ENCODE results near the gene ZNF282.
A peak's percentile ranks its signal among the peaks of the same experiment; 100 is the strongest.

ZNF282 gene

DNA sequence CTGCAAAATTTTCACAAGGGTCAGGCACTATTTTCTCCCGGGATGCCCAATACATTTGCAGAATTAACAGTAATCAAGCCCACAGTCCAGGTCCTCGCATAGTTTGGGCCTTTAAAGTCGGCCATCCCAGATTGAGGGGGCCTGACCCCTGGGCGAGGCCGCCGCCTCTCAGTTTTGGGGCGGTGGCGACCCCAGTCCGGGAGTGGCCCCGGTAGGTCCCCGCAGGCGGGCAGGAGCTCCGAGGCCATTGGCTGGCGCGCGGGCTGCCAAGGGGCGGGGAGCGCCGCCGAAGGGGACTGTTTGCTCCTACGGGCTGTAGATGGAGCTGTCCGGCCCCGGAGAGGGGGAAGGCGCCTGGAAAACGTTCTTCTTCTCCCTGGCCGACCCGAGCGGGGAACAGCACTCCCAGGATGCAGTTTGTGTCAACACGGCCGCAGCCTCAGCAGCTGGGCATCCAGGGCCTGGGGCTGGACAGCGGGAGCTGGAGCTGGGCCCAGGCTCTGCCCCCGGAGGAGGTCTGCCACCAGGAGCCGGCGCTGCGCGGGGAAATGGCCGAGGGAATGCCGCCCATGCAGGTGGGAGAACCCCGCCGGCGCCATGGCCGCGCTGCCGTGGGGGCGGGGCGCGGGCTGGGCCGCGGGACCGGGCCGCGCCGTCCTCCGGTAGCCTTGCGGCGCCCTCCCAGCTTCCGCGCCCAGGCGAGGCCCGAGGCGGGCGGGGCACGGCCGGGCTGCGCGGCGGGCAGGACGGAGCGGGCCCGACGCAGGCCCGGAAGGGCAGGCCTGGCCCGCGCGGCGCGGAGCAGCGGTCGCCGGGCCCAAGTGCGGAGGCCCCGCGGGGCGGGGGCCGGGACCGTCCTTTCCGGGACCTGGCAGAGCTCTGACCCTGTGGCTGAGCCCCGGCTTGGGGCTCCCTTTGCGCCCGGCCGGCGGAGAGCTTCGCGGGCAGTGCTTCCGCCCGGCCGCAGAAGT is at the start of gene ZNF282:
Gene ZNF282 (plus strand): TSS at position 367 of the 971 bp plus-strand sequence. CDS start 44 bp downstream, at position 411.
- H3K9ac ChIP-seq (ENCODE audit: low read length in 2 of 2): peak within 1 kb of the TSS; percentile 88 to 93
- peak within 1 kb of the TSS; percentile 76 for H3K27ac ChIP-seq (ENCODE audit: low read length)
- H3K36me3 ChIP-seq (ENCODE audit: control insufficient read depth in 2 of 2, insufficient read depth in 2 of 2, low read length in 2 of 2): peaks cover 17 to 18% of the 10 kb centered on the region in 2 donors
- H3K4me1 ChIP-seq (ENCODE audit: control insufficient read depth, insufficient read depth, low read length): peaks cover 15% of the 10 kb centered on the region
- H3K27me3 ChIP-seq (ENCODE audit: control insufficient read depth in 1 of 2, insufficient read depth in 2 of 2, low read length in 2 of 2): no peaks in the 10 kb centered on the region
- H3K4me3 ChIP-seq (ENCODE audit: low read length in 2 of 2): peak within 1 kb of the TSS; percentile 87 to 90
- H3K9me3 ChIP-seq (ENCODE audit: control insufficient read depth in 2 of 2, low read length in 2 of 2): no peaks in the 10 kb centered on the region

DNA sequence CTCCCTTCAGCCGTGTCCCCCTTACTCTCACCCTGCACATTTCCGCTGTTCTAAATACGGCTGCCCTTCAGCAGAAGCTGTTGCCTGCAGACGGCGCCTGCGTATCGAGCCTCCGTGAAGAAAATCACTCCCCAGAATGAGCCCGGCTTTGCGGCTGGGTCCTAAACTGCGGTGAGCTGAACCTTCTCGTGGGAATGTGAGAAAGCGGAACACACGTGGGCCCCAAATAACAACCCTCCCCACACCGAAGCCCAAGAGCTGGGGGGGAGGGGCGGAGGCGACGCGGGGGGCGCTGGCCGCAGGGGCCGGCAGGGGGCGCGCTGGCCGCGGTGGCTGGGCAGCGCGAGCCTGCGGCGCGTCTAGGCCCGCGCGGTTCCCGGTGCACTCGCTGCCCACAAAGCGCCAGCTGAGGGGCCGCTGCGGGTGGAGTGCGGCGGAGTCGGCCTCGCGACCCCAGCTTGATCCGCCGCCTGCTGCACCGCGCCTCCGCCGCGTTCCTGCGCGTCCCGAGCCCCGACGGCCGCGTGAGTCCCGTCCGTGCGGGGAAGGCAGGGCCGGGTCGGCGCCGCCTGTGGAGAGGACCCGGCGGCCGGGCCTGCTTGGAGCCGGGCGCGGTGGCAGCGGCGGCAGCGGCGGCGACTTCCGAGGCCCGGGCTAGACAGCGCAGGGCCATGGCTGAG is 48.1 kb upstream of the ZNF282 start, which contains the start of gene ZNF398:
Gene ZNF398 (plus strand): TSS at position 382 of the 680 bp plus-strand sequence. CDS start 290 bp downstream, at position 672.
- Histone ChIP-seq H3K27me3 (ENCODE audit: control insufficient read depth in 1 of 2, insufficient read depth in 2 of 2, low read length in 2 of 2) (no peaks in the 10 kb centered on the region), H3K9me3 (ENCODE audit: control insufficient read depth in 2 of 2, low read length in 2 of 2) (no peaks in the 10 kb centered on the region), H3K27ac (ENCODE audit: low read length) (peak within 1 kb of the TSS; percentile 75), H3K4me3 (ENCODE audit: low read length in 2 of 2) (peak within 1 kb of the TSS; percentile 86 to 94), H3K9ac (ENCODE audit: low read length in 2 of 2) (peak within 1 kb of the TSS; percentile 81 to 90), H3K36me3 (ENCODE audit: control insufficient read depth in 2 of 2, insufficient read depth in 2 of 2, low read length in 2 of 2) (no peaks in the 10 kb centered on the region), H3K4me1 (ENCODE audit: control insufficient read depth, insufficient read depth, low read length) (peaks cover 9% of the 10 kb centered on the region)

DNA sequence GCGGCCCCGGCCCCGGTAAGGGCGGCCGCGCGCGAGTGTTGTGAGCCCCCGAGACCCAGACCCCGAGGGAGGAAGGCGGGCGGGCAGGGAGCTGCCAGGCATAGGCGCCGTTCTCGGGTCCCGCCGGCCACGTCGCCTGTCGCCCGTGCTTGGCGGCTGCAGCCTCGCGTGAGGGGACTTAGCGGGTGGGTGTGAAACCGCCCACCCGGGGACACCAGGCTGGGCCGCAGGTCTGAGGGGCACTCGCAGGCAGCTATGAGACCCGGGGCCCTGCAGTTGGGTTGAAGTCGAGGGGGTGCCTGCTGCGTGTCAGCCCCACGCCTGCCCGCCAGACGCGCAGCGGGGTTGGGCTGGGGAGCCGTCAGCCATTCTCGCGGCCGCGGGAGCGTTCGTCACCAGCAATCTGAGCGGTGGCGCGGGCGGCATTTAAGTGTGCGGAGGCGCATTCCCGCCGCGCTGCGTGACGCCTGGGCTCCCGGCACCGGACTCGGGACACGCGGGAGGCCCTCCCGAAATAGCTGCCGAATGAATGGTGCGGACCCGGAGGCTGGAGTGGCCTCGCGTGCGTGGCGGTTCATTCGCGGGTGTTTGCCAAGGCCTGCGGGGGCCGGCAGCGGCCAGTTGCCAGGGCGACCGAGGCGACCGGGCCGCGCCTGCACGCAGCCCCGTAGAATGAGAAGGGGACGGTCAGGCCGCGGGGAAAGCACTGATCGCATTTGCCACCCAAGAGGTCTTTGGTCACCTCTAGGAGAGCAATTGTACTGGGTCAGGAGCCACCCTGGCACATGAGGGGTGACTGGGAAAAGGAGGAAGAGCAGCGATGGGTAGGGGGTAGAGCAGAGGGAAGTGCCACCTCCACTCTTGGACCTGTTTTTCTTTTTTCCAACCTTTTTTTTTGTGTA is 47.3 kb upstream of the ZNF282 start:
- H3K4me1 ChIP-seq (ENCODE audit: control insufficient read depth, insufficient read depth, low read length): peaks cover 9% of the 10 kb centered on the region
- peak overlapping the region; percentile 75 for H3K27ac ChIP-seq (ENCODE audit: low read length)

DNA sequence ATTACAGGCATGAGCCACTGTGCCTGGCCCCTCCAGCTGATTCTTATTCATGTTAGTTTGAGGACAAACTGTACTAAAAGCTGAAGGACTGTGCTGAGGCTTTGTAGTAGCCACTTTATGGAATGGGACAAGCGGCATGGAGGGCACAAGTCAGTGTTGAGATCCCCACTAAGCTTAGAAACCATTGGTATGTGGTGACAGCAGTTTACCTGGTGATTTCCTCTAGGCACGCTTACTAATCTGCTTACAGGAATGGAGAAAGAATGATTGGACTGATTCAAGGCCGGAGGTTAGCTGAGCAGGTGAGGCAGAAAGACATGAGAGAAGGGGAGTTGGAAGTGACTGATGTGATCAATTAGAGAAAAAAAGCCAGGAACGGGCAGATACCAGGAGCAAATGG is 44.4 kb upstream of the ZNF282 start:
- H3K36me3 ChIP-seq (ENCODE audit: control insufficient read depth in 2 of 2, insufficient read depth in 2 of 2, low read length in 2 of 2): peaks cover 0 to 7% of the 10 kb centered on the region in 2 donors
- H3K9ac ChIP-seq (ENCODE audit: low read length in 2 of 2): no peak overlapping the region
- H3K9me3 ChIP-seq (ENCODE audit: control insufficient read depth in 2 of 2, low read length in 2 of 2): no peaks in the 10 kb centered on the region
- no peak overlapping the region for H3K4me3 ChIP-seq (ENCODE audit: low read length in 2 of 2)
- no peaks in the 10 kb centered on the region for H3K27me3 ChIP-seq (ENCODE audit: control insufficient read depth in 1 of 2, insufficient read depth in 2 of 2, low read length in 2 of 2)
- peaks cover 11% of the 10 kb centered on the region for H3K4me1 ChIP-seq (ENCODE audit: control insufficient read depth, insufficient read depth, low read length)
- H3K27ac ChIP-seq (ENCODE audit: low read length): no peak overlapping the region

More for the DNA sequence above, 47.3 kb upstream of the ZNF282 start:
- Histone ChIP-seq H3K27me3 (ENCODE audit: control insufficient read depth in 1 of 2, insufficient read depth in 2 of 2, low read length in 2 of 2) (no peaks in the 10 kb centered on the region), H3K4me3 (ENCODE audit: low read length in 2 of 2) (peak overlapping the region; percentile 63 to 86), H3K9me3 (ENCODE audit: control insufficient read depth in 2 of 2, low read length in 2 of 2) (no peaks in the 10 kb centered on the region), H3K9ac (ENCODE audit: low read length in 2 of 2) (peak overlapping the region; percentile 81 to 90), H3K36me3 (ENCODE audit: control insufficient read depth in 2 of 2, insufficient read depth in 2 of 2, low read length in 2 of 2) (no peaks in the 10 kb centered on the region)

DNA sequence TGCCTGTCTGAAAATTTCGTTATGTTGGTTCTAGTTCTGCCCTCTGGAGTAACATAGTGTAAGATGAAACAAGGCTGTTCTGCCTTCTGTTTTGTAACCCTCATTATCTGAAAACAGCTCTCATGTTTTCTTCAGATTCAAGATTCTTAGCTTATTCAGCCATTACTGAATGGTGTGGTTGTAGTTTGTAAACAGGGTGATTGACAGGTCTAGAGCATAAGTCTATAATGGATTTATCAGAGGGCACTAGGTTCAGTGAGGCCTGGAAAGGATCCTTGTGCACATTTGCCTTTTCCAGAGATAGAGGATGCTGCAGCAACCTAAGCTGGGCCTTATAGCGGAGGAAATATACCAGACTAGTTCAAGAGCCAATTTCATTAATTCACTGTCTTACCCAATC is 42.0 kb upstream of the ZNF282 start:
- no peaks in the 10 kb centered on the region for H3K9me3 ChIP-seq (ENCODE audit: control insufficient read depth in 2 of 2, low read length in 2 of 2)
- no peaks in the 10 kb centered on the region for H3K27me3 ChIP-seq (ENCODE audit: control insufficient read depth in 1 of 2, insufficient read depth in 2 of 2, low read length in 2 of 2)
- H3K4me1 ChIP-seq (ENCODE audit: control insufficient read depth, insufficient read depth, low read length): peaks cover 6% of the 10 kb centered on the region
- peaks cover 0 to 8% of the 10 kb centered on the region in 2 donors for H3K36me3 ChIP-seq (ENCODE audit: control insufficient read depth in 2 of 2, insufficient read depth in 2 of 2, low read length in 2 of 2)
- H3K4me3 ChIP-seq (ENCODE audit: low read length in 2 of 2): no peak overlapping the region
- no peak overlapping the region for H3K9ac ChIP-seq (ENCODE audit: low read length in 2 of 2)
- no peak overlapping the region for H3K27ac ChIP-seq (ENCODE audit: low read length)

DNA sequence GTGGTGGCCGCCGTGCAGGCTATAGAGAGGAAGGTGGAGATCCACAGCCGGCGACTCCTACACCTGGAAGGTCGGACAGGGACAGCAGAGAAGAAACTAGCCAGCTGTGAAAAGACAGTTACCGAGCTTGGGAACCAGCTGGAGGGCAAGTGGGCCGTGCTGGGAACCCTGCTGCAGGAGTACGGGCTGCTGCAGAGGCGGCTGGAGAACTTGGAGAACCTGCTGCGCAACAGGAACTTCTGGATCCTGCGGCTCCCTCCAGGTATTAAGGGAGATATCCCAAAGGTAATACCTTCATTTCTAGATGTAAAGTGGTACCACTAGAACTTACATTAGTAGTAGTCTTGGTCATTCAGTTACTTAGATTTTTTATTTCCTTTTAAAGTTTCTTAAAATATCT is 41.3 kb upstream of the ZNF282 start:
- Histone ChIP-seq H3K27ac (ENCODE audit: low read length) (no peak overlapping the region), H3K9ac (ENCODE audit: low read length in 2 of 2) (no peak overlapping the region), H3K4me1 (ENCODE audit: control insufficient read depth, insufficient read depth, low read length) (peaks cover 3% of the 10 kb centered on the region), H3K9me3 (ENCODE audit: control insufficient read depth in 2 of 2, low read length in 2 of 2) (no peaks in the 10 kb centered on the region), H3K36me3 (ENCODE audit: control insufficient read depth in 2 of 2, insufficient read depth in 2 of 2, low read length in 2 of 2) (peaks cover 0 to 8% of the 10 kb centered on the region in 2 donors), H3K27me3 (ENCODE audit: control insufficient read depth in 1 of 2, insufficient read depth in 2 of 2, low read length in 2 of 2) (no peaks in the 10 kb centered on the region), H3K4me3 (ENCODE audit: low read length in 2 of 2) (no peak overlapping the region)

DNA sequence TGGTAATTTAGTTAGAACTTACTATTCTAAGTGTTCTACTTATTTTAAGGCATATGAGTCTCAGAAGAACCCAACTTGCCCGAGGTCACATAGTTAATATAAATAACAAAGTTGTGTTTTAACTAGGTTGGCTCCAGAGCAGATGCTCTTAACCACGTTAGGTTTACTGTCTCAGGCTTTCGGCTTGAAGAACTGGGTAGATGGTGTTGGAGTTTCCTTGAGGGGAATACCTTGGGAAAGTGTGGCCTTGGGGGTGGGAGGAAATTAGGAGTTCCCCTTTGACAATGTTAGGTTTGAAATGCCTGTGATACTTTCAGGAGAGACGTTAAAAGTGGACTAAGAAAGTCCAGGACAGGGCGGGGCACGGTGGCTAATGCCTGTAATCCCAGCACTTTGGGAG is 38.4 kb upstream of the ZNF282 start:
- Histone ChIP-seq H3K27ac (ENCODE audit: low read length) (no peak overlapping the region), H3K9ac (ENCODE audit: low read length in 2 of 2) (no peak overlapping the region), H3K9me3 (ENCODE audit: control insufficient read depth in 2 of 2, low read length in 2 of 2) (no peaks in the 10 kb centered on the region), H3K4me3 (ENCODE audit: low read length in 2 of 2) (no peak overlapping the region), H3K27me3 (ENCODE audit: control insufficient read depth in 1 of 2, insufficient read depth in 2 of 2, low read length in 2 of 2) (no peaks in the 10 kb centered on the region), H3K4me1 (ENCODE audit: control insufficient read depth, insufficient read depth, low read length) (peaks cover 3% of the 10 kb centered on the region), H3K36me3 (ENCODE audit: control insufficient read depth in 2 of 2, insufficient read depth in 2 of 2, low read length in 2 of 2) (peaks cover 11 to 12% of the 10 kb centered on the region in 2 donors)

DNA sequence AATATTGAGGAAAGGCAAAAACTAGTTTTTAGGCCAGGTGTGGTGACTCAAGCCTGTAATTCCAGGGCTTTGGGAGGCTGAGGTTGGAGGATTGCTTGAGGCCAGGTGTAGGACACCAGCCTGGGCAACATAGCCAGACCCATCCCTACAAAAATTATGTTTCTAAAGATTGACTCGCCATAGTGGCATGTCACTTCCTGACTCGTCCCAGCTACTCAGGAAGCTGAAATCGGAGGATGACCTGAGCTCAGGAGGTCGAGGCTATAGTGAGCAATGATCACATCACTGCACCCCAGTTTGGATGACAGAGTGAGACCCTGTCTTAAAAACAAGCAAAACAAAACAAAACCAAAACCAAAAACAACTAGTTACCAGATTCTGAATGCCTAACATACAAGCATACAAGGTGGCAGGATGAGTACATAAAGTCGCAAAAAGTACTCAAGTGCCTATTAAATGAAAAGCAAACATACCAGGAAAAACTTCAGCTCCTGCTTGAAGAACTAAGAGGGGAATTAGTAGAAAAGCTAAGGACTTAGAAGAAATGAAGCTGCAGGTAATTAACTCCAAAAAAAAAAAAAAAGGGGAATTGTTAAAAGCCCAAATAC is 34.0 kb upstream of the ZNF282 start:
- H3K36me3 ChIP-seq (ENCODE audit: control insufficient read depth in 2 of 2, insufficient read depth in 2 of 2, low read length in 2 of 2): peaks cover 13 to 20% of the 10 kb centered on the region in 2 donors

DNA sequence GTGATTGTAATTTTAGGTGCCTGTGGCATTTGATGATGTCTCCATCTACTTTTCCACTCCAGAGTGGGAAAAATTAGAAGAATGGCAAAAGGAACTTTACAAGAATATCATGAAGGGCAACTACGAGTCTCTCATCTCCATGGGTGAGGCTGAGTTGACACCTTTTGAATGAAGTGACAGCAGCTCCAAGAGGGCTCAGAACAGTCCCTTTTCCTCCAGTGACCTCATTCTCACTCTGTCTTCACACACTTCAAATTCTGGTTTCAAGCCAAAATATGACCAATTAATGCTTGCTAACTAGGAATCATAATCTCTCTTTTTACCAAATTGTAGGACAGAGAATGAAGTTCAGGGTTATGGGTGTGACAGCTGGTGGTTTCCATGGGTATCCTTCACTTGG is 29.2 kb upstream of the ZNF282 start:
- Histone ChIP-seq H3K27me3 (ENCODE audit: control insufficient read depth in 1 of 2, insufficient read depth in 2 of 2, low read length in 2 of 2) (no peaks in the 10 kb centered on the region), H3K9me3 (ENCODE audit: control insufficient read depth in 2 of 2, low read length in 2 of 2) (no peaks in the 10 kb centered on the region), H3K36me3 (ENCODE audit: control insufficient read depth in 2 of 2, insufficient read depth in 2 of 2, low read length in 2 of 2) (peaks cover 30 to 33% of the 10 kb centered on the region in 2 donors), H3K9ac (ENCODE audit: low read length in 2 of 2) (no peak overlapping the region), H3K4me3 (ENCODE audit: low read length in 2 of 2) (no peak overlapping the region), H3K4me1 (ENCODE audit: control insufficient read depth, insufficient read depth, low read length) (no peaks in the 10 kb centered on the region), H3K27ac (ENCODE audit: low read length) (no peak overlapping the region)

More for the DNA sequence above, 34.0 kb upstream of the ZNF282 start:
- Histone ChIP-seq H3K27ac (ENCODE audit: low read length) (no peak overlapping the region), H3K9me3 (ENCODE audit: control insufficient read depth in 2 of 2, low read length in 2 of 2) (no peaks in the 10 kb centered on the region), H3K4me1 (ENCODE audit: control insufficient read depth, insufficient read depth, low read length) (no peaks in the 10 kb centered on the region), H3K4me3 (ENCODE audit: low read length in 2 of 2) (no peak overlapping the region), H3K9ac (ENCODE audit: low read length in 2 of 2) (no peak overlapping the region), H3K27me3 (ENCODE audit: control insufficient read depth in 1 of 2, insufficient read depth in 2 of 2, low read length in 2 of 2) (no peaks in the 10 kb centered on the region)
